Measurements from ENCODE around the gene SRGAP1.

DNA sequence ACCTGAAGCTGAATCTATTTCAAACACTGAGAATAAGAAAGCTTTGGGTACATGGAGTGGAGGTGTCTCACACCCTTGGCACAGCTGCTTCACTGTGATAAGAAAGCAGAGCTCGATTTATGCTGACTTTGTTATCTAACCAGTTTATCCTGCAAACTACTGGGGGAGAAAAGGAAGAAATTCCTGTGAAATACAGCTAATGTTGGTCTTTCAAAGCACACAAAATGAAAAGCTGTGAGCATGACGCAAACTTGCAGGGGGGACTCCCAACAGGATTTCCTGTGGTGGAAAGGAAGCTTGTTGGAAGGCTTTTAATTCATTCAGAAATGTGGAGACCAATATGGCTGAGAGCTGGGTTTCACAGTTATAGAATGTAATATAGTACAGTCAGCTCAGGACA lies 53.4 kb downstream of the SRGAP1 start:
- no peak for TF ChIP-seq TAF1 (IDR thresholded peaks at IDR 0.05; ENCODE audit: borderline replicate concordance, insufficient read depth, low read length)
- TF ChIP-seq POLR2AphosphoS5 (IDR thresholded peaks at IDR 0.05; ENCODE audit: low read depth, low read length), result no peak
- no peak for TF ChIP-seq REST (IDR thresholded peaks at IDR 0.05; ENCODE audit: insufficient read depth in 1 of 2, low read depth in 2 of 2, low read length in 2 of 2)
- no peak for TF ChIP-seq SIN3A (IDR thresholded peaks at IDR 0.05; ENCODE audit: borderline replicate concordance, insufficient read depth, low read length)

Data from PFSK-1 (cell line).